Suprapubic skin (tissue), 3 donors: ENCODE measurements around the gene PGGT1B.

Experiments
- EP300 ChIP-seq: sonication (generic); formaldehyde crosslinking; IDR thresholded peaks from one replicate; pipeline ENCODE4 v1.6.1; 2017; ENCODE audit warnings: antibody characterized with exemption
- POLR2A ChIP-seq, 2 donors: fragments of 450-650 bp; IDR thresholded peaks; one replicate each; pipeline ENCODE4 v1.6.1; 2017; ENCODE audit warnings: antibody characterized with exemption in 2 of 2, mild to moderate bottlenecking in 2 of 2, moderate library complexity in 2 of 2
- TF ChIP-seq, protein P1 (sequence below), 2 donors: fragments of 200-600 bp in 1 of 2; fragments of 450-650 bp in 1 of 2; sonication (generic) in 1 of 2; IDR thresholded peaks; one replicate each; pipeline ENCODE4 v1.5.1; 2016 to 2019; ENCODE audit warnings: antibody characterized with exemption in 2 of 2, mild to moderate bottlenecking in 1 of 2, moderate library complexity in 1 of 2

DNA sequence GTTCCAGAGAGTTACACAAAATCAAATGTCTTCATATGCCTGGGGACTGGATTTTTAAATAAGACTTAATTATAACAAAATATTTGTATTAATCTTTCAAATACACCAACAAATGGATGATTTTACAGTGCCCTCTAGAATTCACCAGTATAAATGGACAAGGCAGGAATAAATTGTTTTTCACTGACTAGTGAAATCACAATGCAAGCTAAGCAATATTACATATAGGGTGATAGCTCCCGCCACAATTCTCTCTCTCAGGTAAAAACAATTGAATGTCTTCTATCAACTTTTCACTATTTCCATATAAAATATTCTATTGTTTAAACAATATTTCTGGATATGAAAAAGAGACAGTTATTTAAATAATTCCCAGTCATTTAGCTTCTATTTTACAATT is 41.8 kb upstream of the PGGT1B start:
- TF ChIP-seq, protein P1, sequence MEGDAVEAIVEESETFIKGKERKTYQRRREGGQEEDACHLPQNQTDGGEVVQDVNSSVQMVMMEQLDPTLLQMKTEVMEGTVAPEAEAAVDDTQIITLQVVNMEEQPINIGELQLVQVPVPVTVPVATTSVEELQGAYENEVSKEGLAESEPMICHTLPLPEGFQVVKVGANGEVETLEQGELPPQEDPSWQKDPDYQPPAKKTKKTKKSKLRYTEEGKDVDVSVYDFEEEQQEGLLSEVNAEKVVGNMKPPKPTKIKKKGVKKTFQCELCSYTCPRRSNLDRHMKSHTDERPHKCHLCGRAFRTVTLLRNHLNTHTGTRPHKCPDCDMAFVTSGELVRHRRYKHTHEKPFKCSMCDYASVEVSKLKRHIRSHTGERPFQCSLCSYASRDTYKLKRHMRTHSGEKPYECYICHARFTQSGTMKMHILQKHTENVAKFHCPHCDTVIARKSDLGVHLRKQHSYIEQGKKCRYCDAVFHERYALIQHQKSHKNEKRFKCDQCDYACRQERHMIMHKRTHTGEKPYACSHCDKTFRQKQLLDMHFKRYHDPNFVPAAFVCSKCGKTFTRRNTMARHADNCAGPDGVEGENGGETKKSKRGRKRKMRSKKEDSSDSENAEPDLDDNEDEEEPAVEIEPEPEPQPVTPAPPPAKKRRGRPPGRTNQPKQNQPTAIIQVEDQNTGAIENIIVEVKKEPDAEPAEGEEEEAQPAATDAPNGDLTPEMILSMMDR (IDR thresholded peaks at IDR 0.05): no peak
- TF ChIP-seq EP300: no peak
- TF ChIP-seq POLR2A (IDR thresholded peaks at IDR 0.05): no peak
